WTC11 (cell line): ENCODE data around the gene SLC13A5. TPM values are rescaled to one million over a fixed set of nuclear protein-coding genes. Genes with fewer than 3 reads are reported as not detected.

ENCODE experiments used
- ATAC-seq: fragments of 200-7000 bp; cut with Tn5 transposase; 2 replicates; pipeline ENCODE4 v1.10.0; 2021; ENCODE audit warnings: mild to moderate bottlenecking, moderate library complexity
- CTCF ChIA-PET: fragments of 300-600 bp; sonication (Branson Sonifier 250); formaldehyde crosslinking; loops from one replicate; lab custom pipeline; 2021; ENCODE audit warnings: antibody characterized with exemption; lab: Charles Lee
- POLR2A ChIA-PET: fragments of 350-600 bp; sonication (Branson Sonifier 250); formaldehyde crosslinking; loops from one replicate; lab custom pipeline; 2021; ENCODE audit warnings: antibody characterized with exemption; lab: Charles Lee
- DNase-seq: peaks from one replicate; pipeline ENCODE4 v3.0.0; 2021; ENCODE audit warnings: low spot score
- H3K27ac Mint-ChIP-seq: 2 replicates; pipeline ENCODE4 v1.8.0; 2021; ENCODE audit warnings: mixed read lengths
- H3K27me3 Mint-ChIP-seq: 2 replicates; pipeline ENCODE4 v1.8.0; 2021; ENCODE audit warnings: low read depth, mild to moderate bottlenecking, moderate library complexity, mixed read lengths
- H3K36me3 Mint-ChIP-seq: 2 replicates; pipeline ENCODE4 v1.8.0; 2021; ENCODE audit warnings: mixed read lengths
- H3K4me1 Mint-ChIP-seq: 2 replicates; pipeline ENCODE4 v1.8.0; 2022; ENCODE audit warnings: mixed read lengths
- H3K4me3 Mint-ChIP-seq: 2 replicates; pipeline ENCODE4 v1.8.0; 2021; ENCODE audit warnings: mild to moderate bottlenecking, moderate library complexity, mixed read lengths
- H3K9me3 Mint-ChIP-seq: 2 replicates; pipeline ENCODE4 v1.8.0; 2021; ENCODE audit warnings: mixed read lengths
- ATF3 ChIP-seq: sonication (generic); formaldehyde crosslinking; conservative IDR thresholded peaks from 2 replicates; pipeline ENCODE4 v1.8.1; 2022; ENCODE audit warnings: mild to moderate bottlenecking, missing genetic modification reagents
- CREB1 ChIP-seq: sonication (generic); formaldehyde crosslinking; IDR thresholded peaks from 2 replicates; pipeline ENCODE4 v1.8.0; 2023; ENCODE audit warnings: mild to moderate bottlenecking, missing genetic modification reagents
- CREM ChIP-seq: sonication (generic); formaldehyde crosslinking; IDR thresholded peaks from 2 replicates; pipeline ENCODE4 v1.8.1; 2022; ENCODE audit warnings: mild to moderate bottlenecking, missing genetic modification reagents, moderate library complexity
- E2F1 ChIP-seq: sonication (generic); formaldehyde crosslinking; IDR thresholded peaks from 2 replicates; pipeline ENCODE4 v1.8.0; 2022; ENCODE audit warnings: mild to moderate bottlenecking, missing genetic modification reagents
- E2F4 ChIP-seq: sonication (generic); formaldehyde crosslinking; IDR thresholded peaks from 2 replicates; pipeline ENCODE4 v1.8.1; 2022; ENCODE audit warnings: low read depth, mild to moderate bottlenecking, moderate library complexity, missing genetic modification reagents, borderline replicate concordance
- ETV6 ChIP-seq: sonication (generic); formaldehyde crosslinking; IDR thresholded peaks from 2 replicates; pipeline ENCODE4 v1.8.1; 2022; ENCODE audit warnings: mild to moderate bottlenecking, missing genetic modification reagents
- FOXK1 ChIP-seq: sonication (generic); formaldehyde crosslinking; IDR thresholded peaks from 2 replicates; pipeline ENCODE4 v1.8.0; 2022; ENCODE audit warnings: mild to moderate bottlenecking, moderate library complexity, missing genetic modification reagents
- FOXP1 ChIP-seq: sonication (generic); formaldehyde crosslinking; IDR thresholded peaks from 2 replicates; pipeline ENCODE4 v1.8.0; 2022; ENCODE audit warnings: missing genetic modification reagents, mild to moderate bottlenecking, moderate library complexity, borderline replicate concordance
- HMGA2 ChIP-seq: fragments of 250-450 bp; sonication (Bioruptor Pico); IDR thresholded peaks from 2 replicates; pipeline ENCODE4 v1.4.0; 2021; ENCODE audit warnings: mild to moderate bottlenecking, moderate library complexity
- KAT7 ChIP-seq: sonication (generic); formaldehyde crosslinking; IDR thresholded peaks from 2 replicates; pipeline ENCODE4 v1.8.1; 2023; ENCODE audit warnings: missing genetic modification reagents, mild to moderate bottlenecking, borderline replicate concordance
- SMAD3 ChIP-seq: sonication (generic); formaldehyde crosslinking; IDR thresholded peaks from 2 replicates; pipeline ENCODE4 v1.8.0; 2022; ENCODE audit warnings: missing genetic modification reagents, mild to moderate bottlenecking, borderline replicate concordance
- SP1 ChIP-seq: sonication (generic); formaldehyde crosslinking; conservative IDR thresholded peaks from 2 replicates; pipeline ENCODE4 v1.8.1; 2022; ENCODE audit warnings: missing genetic modification reagents
- TCF7 ChIP-seq: sonication (generic); formaldehyde crosslinking; IDR thresholded peaks from 2 replicates; pipeline ENCODE4 v1.8.0; 2022; ENCODE audit warnings: mild to moderate bottlenecking, low read depth, missing genetic modification reagents, moderate library complexity
- TEAD4 ChIP-seq: sonication (generic); formaldehyde crosslinking; IDR thresholded peaks from 2 replicates; pipeline ENCODE4 v1.8.0; 2022; ENCODE audit warnings: mild to moderate bottlenecking, missing genetic modification reagents
- ZNF121 ChIP-seq: sonication (generic); formaldehyde crosslinking; IDR thresholded peaks from 2 replicates; pipeline ENCODE4 v1.8.0; 2023; ENCODE audit warnings: missing genetic modification reagents
- ZNF138 ChIP-seq: sonication (generic); formaldehyde crosslinking; conservative IDR thresholded peaks from 2 replicates; pipeline ENCODE4 v1.8.1; 2022; ENCODE audit warnings: mild to moderate bottlenecking, moderate library complexity, missing genetic modification reagents
- ZNF219 ChIP-seq: sonication (generic); formaldehyde crosslinking; IDR thresholded peaks from 2 replicates; pipeline ENCODE4 v1.8.0; 2023; ENCODE audit warnings: missing genetic modification reagents, mild to moderate bottlenecking, borderline replicate concordance
- ZNF317 ChIP-seq: sonication (generic); formaldehyde crosslinking; IDR thresholded peaks from 2 replicates; pipeline ENCODE4 v1.8.1; 2023; ENCODE audit warnings: low read depth, mild to moderate bottlenecking, moderate library complexity, missing genetic modification reagents, borderline replicate concordance
- total RNA-seq: library from RNA; stranded (reverse); gene quantifications from 3 replicates; pipeline ENCODE4 v1.2.3, GENCODE V29; 2021
- TF ChIP-seq, protein P1 (sequence below): fragments of 250-450 bp; sonication (Bioruptor Pico); conservative IDR thresholded peaks from 2 replicates; pipeline ENCODE4 v1.9.0; 2021; ENCODE audit warnings: mild to moderate bottlenecking
- TF ChIP-seq, protein P2 (sequence below): sonication (generic); formaldehyde crosslinking; IDR thresholded peaks from 2 replicates; pipeline ENCODE4 v1.8.0; 2023; ENCODE audit warnings: missing genetic modification reagents

The SLC13A5 gene
- total RNA-seq, 1 experiment from 2014 or later, result 1.8 TPM

DNA sequence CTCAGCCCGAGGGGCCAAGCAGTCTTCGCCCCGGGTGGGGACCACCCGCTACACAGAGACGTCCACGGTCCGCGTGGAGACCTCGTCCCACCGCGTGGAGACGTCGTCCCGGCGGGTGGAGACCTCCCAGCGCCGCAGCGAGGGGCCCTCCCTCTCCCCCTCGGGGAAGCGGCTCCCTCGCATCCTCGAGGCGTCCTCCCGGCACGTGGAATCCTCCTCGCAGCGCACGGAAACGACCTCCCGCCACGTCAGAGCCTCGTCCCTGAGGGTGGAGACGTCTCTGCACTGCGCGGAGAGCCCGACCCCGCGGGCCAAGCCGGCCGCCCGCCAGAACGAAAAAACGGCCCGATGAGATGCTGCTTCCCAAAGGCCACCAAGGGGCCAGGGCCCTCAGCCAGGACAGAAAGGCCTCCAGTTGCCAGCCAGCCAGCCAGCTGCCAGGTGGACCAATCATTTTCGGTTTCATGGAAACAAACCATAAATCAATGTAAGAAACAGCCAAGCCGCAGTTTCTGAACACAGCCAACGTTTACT is 61.2 kb downstream of the SLC13A5 start (continued):
- TF ChIP-seq, protein P1, sequence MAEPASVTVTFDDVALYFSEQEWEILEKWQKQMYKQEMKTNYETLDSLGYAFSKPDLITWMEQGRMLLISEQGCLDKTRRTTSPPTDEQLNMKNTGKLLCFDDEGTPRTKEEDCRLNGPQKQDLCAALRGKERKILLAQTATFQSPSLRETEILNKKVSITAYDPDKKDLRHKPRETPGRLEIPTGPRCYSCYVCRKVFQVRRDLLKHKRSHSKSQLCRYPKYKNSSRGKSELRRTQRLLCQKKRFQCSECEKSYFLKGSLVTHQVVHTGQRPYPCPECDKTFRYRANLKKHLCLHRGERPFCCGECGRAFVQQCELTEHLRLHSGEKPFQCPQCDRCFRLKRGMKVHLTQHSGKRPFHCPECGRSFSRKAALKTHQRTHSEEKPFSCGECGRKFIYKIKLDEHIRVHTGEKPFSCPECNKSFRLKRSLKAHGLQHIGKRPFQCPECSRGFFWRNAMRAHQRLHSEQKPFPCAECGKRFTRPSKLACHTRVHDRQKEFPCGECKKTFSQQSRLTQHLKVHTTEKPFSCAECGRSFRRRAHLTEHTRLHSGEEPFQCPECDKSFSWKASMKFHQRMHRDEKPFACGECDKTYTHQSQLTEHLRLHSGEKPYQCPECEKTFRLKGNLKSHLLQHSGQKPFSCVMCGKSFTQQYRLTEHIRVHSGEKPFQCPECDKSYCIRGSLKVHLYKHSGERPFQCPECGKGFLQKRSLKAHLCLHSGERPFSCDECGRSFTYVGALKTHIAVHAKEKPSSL (CRISPR knock-in tag), result no peak
- TF ChIP-seq, protein P2, sequence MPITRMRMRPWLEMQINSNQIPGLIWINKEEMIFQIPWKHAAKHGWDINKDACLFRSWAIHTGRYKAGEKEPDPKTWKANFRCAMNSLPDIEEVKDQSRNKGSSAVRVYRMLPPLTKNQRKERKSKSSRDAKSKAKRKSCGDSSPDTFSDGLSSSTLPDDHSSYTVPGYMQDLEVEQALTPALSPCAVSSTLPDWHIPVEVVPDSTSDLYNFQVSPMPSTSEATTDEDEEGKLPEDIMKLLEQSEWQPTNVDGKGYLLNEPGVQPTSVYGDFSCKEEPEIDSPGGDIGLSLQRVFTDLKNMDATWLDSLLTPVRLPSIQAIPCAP, result peak; percentile 86
- TF ChIP-seq FOXP1 (CRISPR knock-in tag) (peak; percentile 97), E2F4 (peak; percentile 85), FOXK1 (CRISPR knock-in tag) (peak; percentile 24; the same call in 1 of the 2 replicates), ZNF317 (0 out of 2 replicates have a peak, but pooled peaks have one; percentile 16), ATF3 (CRISPR knock-in tag) (no peak), ZNF121 (CRISPR knock-in tag) (0 out of 2 replicates have a peak, but pooled peaks have one; percentile 2), CREB1 (CRISPR knock-in tag) (peak; percentile 83; the same call in 1 of the 2 replicates), ETV6 (CRISPR knock-in tag) (peak; percentile 61), KAT7 (CRISPR knock-in tag) (peak; percentile 96), TCF7 (CRISPR knock-in tag) (peak; percentile 81; the same call in 1 of the 2 replicates), TEAD4 (CRISPR knock-in tag) (peak; percentile 83; the same call in 1 of the 2 replicates), SMAD3 (peak; percentile 84; the same call in 1 of the 2 replicates), E2F1 (peak; percentile 78)

DNA sequence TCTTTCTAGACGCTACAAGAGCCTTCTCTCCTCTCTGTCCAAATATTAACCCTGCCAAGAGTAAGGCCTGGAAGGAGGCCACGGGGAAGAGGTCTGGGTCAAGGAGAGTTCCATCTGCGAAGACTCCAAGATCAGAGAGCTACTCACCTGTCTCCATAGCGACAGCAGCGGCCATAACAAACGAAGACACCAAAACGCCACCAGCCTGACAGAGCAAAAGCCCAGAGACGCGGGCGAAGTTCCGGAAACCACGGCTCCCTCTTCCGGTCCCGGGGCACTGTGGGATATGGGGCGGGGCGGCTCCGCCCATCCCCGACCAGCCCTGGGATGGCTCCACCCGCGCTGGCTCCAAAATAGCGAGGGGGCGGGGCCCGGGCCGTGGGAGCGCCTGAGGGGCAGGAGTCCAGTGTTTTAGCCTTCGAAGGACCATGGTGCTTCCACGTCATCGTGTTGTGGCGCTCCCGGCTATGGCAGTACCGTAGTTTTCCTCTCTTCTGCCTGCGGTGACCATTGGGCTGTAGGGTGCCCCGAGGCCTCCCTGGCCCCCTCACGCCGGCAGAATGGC is 61.7 kb downstream of the SLC13A5 start, which contains the start of the genes C17orf100 and MED31:
TSS of gene C17orf100 (plus strand) at position 409 of the 565 bp plus-strand sequence. CDS start at position 561, 152 bp downstream.
TSS of gene MED31 (minus strand) at position 252 of the 565 bp plus-strand sequence. CDS start at position 175, 77 bp downstream.
- POLR2A ChIA-PET, result interaction anchor here (1.0 kb wide), 1 partner anchor 207 kb away, joined by 3 read pairs; the partner anchor contains the start of gene PIMREG
- 0 out of 2 replicates have a peak, but pooled peaks have one; percentile 23 for TF ChIP-seq ZNF219
- 0 out of 2 replicates have a peak, but pooled peaks have one; percentile 27 for TF ChIP-seq ZNF138
- no peak for TF ChIP-seq FOXP1 (CRISPR knock-in tag)
- TF ChIP-seq CREM (CRISPR knock-in tag), result no peak
- peak; percentile 36; the same call in 1 of the 2 replicates for TF ChIP-seq FOXK1 (CRISPR knock-in tag)
- TF ChIP-seq SP1 (CRISPR knock-in tag), result peak; percentile 97
- TF ChIP-seq HMGA2 (CRISPR knock-in tag), result no peak
- no peaks in the 10 kb centered on the region for H3K9me3 Mint-ChIP-seq
- peak; percentile 79 for ATAC-seq
- DNase-seq, result peak; percentile 94
- peaks cover 22% of the 10 kb centered on the region for H3K36me3 Mint-ChIP-seq
- H3K27me3 Mint-ChIP-seq, result peaks cover 35% of the 10 kb centered on the region
- CTCF ChIA-PET, result interaction anchor here (1.0 to 1.4 kb wide), 3 partner anchors 11 to 179 kb away, joined by 3 to 4 read pairs (median 4); partner anchors contain the start of gene KIAA0753
- H3K4me1 Mint-ChIP-seq, result peaks cover 50% of the 10 kb centered on the region
- peak within 1 kb of the TSS; percentile 96 for H3K27ac Mint-ChIP-seq
- H3K4me3 Mint-ChIP-seq, result peak within 1 kb of the TSS; percentile 99
